Astrocyte (in vitro differentiated cells and primary cell): ENCODE results near the gene RFTN1. TPM values are rescaled to one million over a fixed set of nuclear protein-coding genes. Genes with fewer than 3 reads are reported as not detected.

Experiments used
- DNase-seq: peaks from one replicate; pipeline ENCODE4 v3.0.0-alpha.2; 2010; ENCODE audit warnings: low read depth
- FAIRE-seq: peaks from 2 replicates; lab custom pipeline; 2011; peaks lifted over from hg19 to GRCh38; lab: Jason Lieb, UNC
- H2AFZ ChIP-seq: 2 replicates; pipeline ENCODE4 v1.6.0; 2012; ENCODE audit warnings: low read depth, low read length, inconsistent platforms
- H3K27ac ChIP-seq: 2 replicates; pipeline ENCODE4 v1.5.1; 2011; ENCODE audit warnings: low read depth, low read length, inconsistent platforms
- H3K27me3 ChIP-seq: 2 replicates; pipeline ENCODE4 v1.6.0; 2011; ENCODE audit warnings: low read length, inconsistent platforms; ENCODE audit not compliant: insufficient read depth
- H3K36me3 ChIP-seq: 2 replicates; pipeline ENCODE4 v1.5.1; 2011; ENCODE audit warnings: low read length, inconsistent platforms; ENCODE audit not compliant: insufficient read depth
- H3K4me1 ChIP-seq: 2 replicates; pipeline ENCODE4 v1.5.1; 2011; ENCODE audit warnings: low read length, inconsistent platforms; ENCODE audit not compliant: insufficient read depth
- H3K4me2 ChIP-seq: 2 replicates; pipeline ENCODE4 v1.6.0; 2012; ENCODE audit warnings: low read length, inconsistent platforms
- H3K4me3 ChIP-seq: 2 replicates; pipeline ENCODE4 v1.5.1; 2011; ENCODE audit warnings: low read depth, mild to moderate bottlenecking, low read length, inconsistent platforms; ENCODE audit not compliant: insufficient read depth
- H3K79me2 ChIP-seq: 2 replicates; pipeline ENCODE4 v1.6.0; 2012; ENCODE audit warnings: mild to moderate bottlenecking, low read length, inconsistent platforms; ENCODE audit not compliant: insufficient read depth
- H3K9ac ChIP-seq: 2 replicates; pipeline ENCODE4 v1.6.0; 2012; ENCODE audit warnings: mild to moderate bottlenecking, low read length, inconsistent platforms
- H3K9me3 ChIP-seq: 2 replicates; pipeline ENCODE4 v1.5.1; 2012; ENCODE audit warnings: low read depth, mild to moderate bottlenecking, low read length, inconsistent platforms; ENCODE audit not compliant: insufficient read depth
- H4K20me1 ChIP-seq: 2 replicates; pipeline ENCODE4 v1.6.0; 2012; ENCODE audit warnings: low read length, inconsistent platforms; ENCODE audit not compliant: insufficient read depth
- H3K27ac Mint-ChIP-seq: one replicate; pipeline ENCODE4 v1.8.0; 2021; ENCODE audit warnings: mild to moderate bottlenecking, mixed read lengths; ENCODE audit not compliant: unreplicated experiment
- H3K27me3 Mint-ChIP-seq: one replicate; pipeline ENCODE4 v1.8.0; 2021; ENCODE audit warnings: low read depth, mixed read lengths; ENCODE audit not compliant: unreplicated experiment
- H3K36me3 Mint-ChIP-seq: one replicate; pipeline ENCODE4 v1.8.0; 2021; ENCODE audit warnings: low read depth, mixed read lengths; ENCODE audit not compliant: unreplicated experiment
- H3K4me1 Mint-ChIP-seq: one replicate; pipeline ENCODE4 v1.8.0; 2021; ENCODE audit warnings: low read depth, mixed read lengths; ENCODE audit not compliant: unreplicated experiment
- H3K4me3 Mint-ChIP-seq: one replicate; pipeline ENCODE4 v1.8.0; 2021; ENCODE audit warnings: mild to moderate bottlenecking, moderate library complexity, mixed read lengths; ENCODE audit not compliant: unreplicated experiment
- H3K9me3 Mint-ChIP-seq: one replicate; pipeline ENCODE4 v1.8.0; 2021; ENCODE audit warnings: mild to moderate bottlenecking, mixed read lengths; ENCODE audit not compliant: unreplicated experiment
- CTCF ChIP-seq: IDR thresholded peaks from 2 replicates; pipeline ENCODE4 v1.5.1; 2011; ENCODE audit warnings: low read depth, mild to moderate bottlenecking, inconsistent platforms, low read length, moderate library complexity; ENCODE audit not compliant: insufficient read depth
- EZH2 ChIP-seq: IDR thresholded peaks from 2 replicates; pipeline ENCODE4 v1.6.1; 2012; ENCODE audit warnings: mild to moderate bottlenecking, low read length, inconsistent platforms; ENCODE audit not compliant: insufficient read depth
- total RNA-seq: library from RNA; stranded (reverse); gene quantifications from 2 replicates; pipeline ENCODE4 v1.2.1, GENCODE V29; 2021

Gene RFTN1
- total RNA-seq, 1 donor from 2014 or later, result 49.5 TPM

- Histone ChIP-seq H3K27me3 (no peaks in the 10 kb centered on the region), H3K4me1 (peaks cover 26% of the 10 kb centered on the region), H3K9me3 (peaks cover 4% of the 10 kb centered on the region), H3K9ac (no peak overlapping the region), H3K36me3 (peaks cover 13% of the 10 kb centered on the region), H3K4me3 (no peak overlapping the region), H3K27ac (no peak overlapping the region), H3K4me2 (no peak overlapping the region), H3K79me2 (no peaks in the 10 kb centered on the region), H4K20me1 (peaks cover 15% of the 10 kb centered on the region), H2AFZ (no peak overlapping the region)
- Mint-ChIP-seq H3K27ac (no peak overlapping the region), H3K4me1 (peaks cover 37% of the 10 kb centered on the region), H3K36me3 (peaks cover 27% of the 10 kb centered on the region), H3K9me3 (no peaks in the 10 kb centered on the region), H3K27me3 (no peaks in the 10 kb centered on the region), H3K4me3 (no peak overlapping the region)
- FAIRE-seq (no peak), DNase-seq (no peak)
- TF ChIP-seq CTCF (no peak), EZH2 (no peak)
Observed at GRCh38 chr3:16374935-16375245, 138.6 kb downstream of the RFTN1 start.

GRCh38 chr3:16374047-16374934 is 139.2 kb downstream of the RFTN1 start:
- Mint-ChIP-seq H3K9me3 (no peaks in the 10 kb centered on the region), H3K4me3 (no peak overlapping the region), H3K4me1 (peaks cover 43% of the 10 kb centered on the region), H3K27me3 (no peaks in the 10 kb centered on the region), H3K36me3 (peaks cover 27% of the 10 kb centered on the region), H3K27ac (no peak overlapping the region)
- TF ChIP-seq CTCF (no peak), EZH2 (no peak)
- H3K4me3 ChIP-seq, result no peak overlapping the region
- no peak overlapping the region for H3K4me2 ChIP-seq
- no peak for DNase-seq
- H3K27ac ChIP-seq, result no peak overlapping the region
- peaks cover 15% of the 10 kb centered on the region for H3K36me3 ChIP-seq
- H3K9ac ChIP-seq, result no peak overlapping the region
- H4K20me1 ChIP-seq, result peaks cover 15% of the 10 kb centered on the region
- H3K79me2 ChIP-seq, result no peaks in the 10 kb centered on the region
- peaks cover 31% of the 10 kb centered on the region for H3K4me1 ChIP-seq
- H3K27me3 ChIP-seq, result no peaks in the 10 kb centered on the region
- H2AFZ ChIP-seq, result no peak overlapping the region
- H3K9me3 ChIP-seq, result peaks cover 4% of the 10 kb centered on the region
- FAIRE-seq, result no peak

GRCh38 chr3:16373341-16373946 is 140.1 kb downstream of the RFTN1 start:
- peaks cover 24% of the 10 kb centered on the region for H3K36me3 Mint-ChIP-seq
- Histone ChIP-seq H3K9me3 (peaks cover under 1% of the 10 kb centered on the region), H2AFZ (no peak overlapping the region), H3K27me3 (no peaks in the 10 kb centered on the region), H3K79me2 (no peaks in the 10 kb centered on the region), H3K4me2 (no peak overlapping the region), H3K27ac (no peak overlapping the region), H3K36me3 (peaks cover 18% of the 10 kb centered on the region), H4K20me1 (peaks cover 15% of the 10 kb centered on the region), H3K4me1 (peaks cover 26% of the 10 kb centered on the region), H3K4me3 (no peak overlapping the region), H3K9ac (no peak overlapping the region)
- H3K27me3 Mint-ChIP-seq, result no peaks in the 10 kb centered on the region
- TF ChIP-seq CTCF (no peak), EZH2 (no peak)
- DNase-seq (no peak), FAIRE-seq (no peak)
- H3K9me3 Mint-ChIP-seq, result no peaks in the 10 kb centered on the region
- H3K4me3 Mint-ChIP-seq, result no peak overlapping the region
- peaks cover 41% of the 10 kb centered on the region for H3K4me1 Mint-ChIP-seq
- no peak overlapping the region for H3K27ac Mint-ChIP-seq
